Adrenal gland (tissue), 12 donors: Measurements from ENCODE around the gene SHLD1. TPM values are rescaled to one million over a fixed set of nuclear protein-coding genes. Genes with fewer than 3 reads are reported as not detected.
"Not testable (repeated sequence)": the region's sequence is repeated elsewhere in the genome, so short reads cannot be mapped to it uniquely, and the experiment has no call there.

Experiments used
- DNase-seq, 7 donors: peaks; one replicate each; pipeline ENCODE4 v3.0.0-alpha.2; 2019 to 2020
- H3K27ac ChIP-seq, 5 donors: fragments of 200-600 bp; sonication (generic) in 4 of 5; 1 replicate in 3 of 5; 2 replicates in 2 of 5; pipeline versions ENCODE4 v1.5.1 to v1.8.0; 2016 to 2020; ENCODE audit warnings: mild to moderate bottlenecking in 1 of 5
- H3K27me3 ChIP-seq: fragments of 200-600 bp; 2 replicates; pipeline ENCODE4 v1.8.0; 2021
- H3K36me3 ChIP-seq, 2 donors: fragments of 200-600 bp; replicated peaks in 1 of 2; 1 replicate in 1 of 2; 2 replicates in 1 of 2; pipeline versions ENCODE4 v1.5.1 to v1.8.0; 2018 to 2022
- H3K4me1 ChIP-seq, 2 donors: fragments of 200-600 bp; replicated peaks in 1 of 2; 1 replicate in 1 of 2; 2 replicates in 1 of 2; pipeline versions ENCODE4 v1.5.1 to v1.8.0; 2018 to 2021
- H3K4me3 ChIP-seq, 4 donors: fragments of 200-600 bp; sonication (generic) in 3 of 4; one replicate each; pipeline ENCODE4 v1.5.1; 2016 to 2018
- H3K9me3 ChIP-seq, 3 donors: fragments of 200-600 bp; sonication (generic) in 1 of 3; replicated peaks in 1 of 3; 1 replicate in 2 of 3; 2 replicates in 1 of 3; pipeline versions ENCODE4 v1.5.1 to v1.8.0; 2016 to 2021
- CTCF ChIP-seq, 6 experiments: fragments of 450-650 bp in 4 of 6; fragments of 200-600 bp in 2 of 6; sonication (generic) in 1 of 6; IDR thresholded peaks; 1 replicate in 5 of 6; 2 replicates in 1 of 6; pipeline versions ENCODE4 v1.5.1 to v1.8.0; 2016 to 2021; ENCODE audit warnings: antibody characterized with exemption in 6 of 6, mild to moderate bottlenecking in 2 of 6, moderate library complexity in 1 of 6
- POLR2A ChIP-seq, 2 donors: fragments of 450-650 bp; IDR thresholded peaks; one replicate each; pipeline ENCODE4 v1.6.1; 2017; ENCODE audit warnings: antibody characterized with exemption in 2 of 2, mild to moderate bottlenecking in 2 of 2, moderate library complexity in 1 of 2
- WGBS, 4 donors: extraction: QIAGEN DNeasy Blood & Tissue Kit in 2 of 4; methylation state at CpG; one replicate each; pipeline versions ENCODE4 v1.1.5 to v1.1.7; 2013 to 2017; 5-methylcytosine and 5-hydroxymethylcytosine counted together
- intact Hi-C, 2 donors: fragments of 100-400 bp; cut with DNase I; formaldehyde crosslinking; loops; one replicate each; pipeline versions ENCODE4 v1.14.1 to v1.15.0; 2022 to 2023
- polyA plus RNA-seq, 3 donors: library from polyadenylated mRNA; stranded (reverse); fragments of 200-250 nt in 2 of 3; fragments of 350-450 nt in 1 of 3; fragmentation: Illumina TruSeq in 1 of 3; extraction: RNeasy Lipid Tissue Mini Kit (QIAGEN cat#74804) in 1 of 3; gene quantifications; one replicate each; pipeline ENCODE4 v1.2.3, GENCODE V29; 2013 to 2014
- total RNA-seq, 9 donors: library from RNA; depleted of rRNA in 4 of 9; stranded (reverse); fragments of >200 nt in 4 of 9; fragments of 120-200 nt in 1 of 9; fragmentation: NEBNext Ultra II Directional in 1 of 9; extraction: Animal tissue kit (Norgen Biotek cat#: 25700) in 1 of 9; gene quantifications; one replicate each; pipeline versions ENCODE4 v1.1.0 to v1.2.4, GENCODE V29; 2013 to 2023
- donor health status: healthy with polysubstance abuse.
- donor health status: Bipolar disorder and iron deficiency.
- donor health status: DM: yes; HTN: yes; CAD: no.
- donor health status: DM: no; HTN: no; CAD: no.
- donor health status: DM: no; HTN: no; CAD: no.
- donor health status: DM: yes; HTN: yes; CAD: no.

Gene SHLD1
- total and polyA plus RNA-seq, 12 donors: 3.6 to 18.0 (median 13.0) TPM

- DNase-seq: no peak
- H3K4me3 ChIP-seq: no peak overlapping the region
- no peaks in the 10 kb centered on the region for H3K9me3 ChIP-seq
- no peaks in the 10 kb centered on the region for H3K27me3 ChIP-seq
- intact Hi-C loops: loop anchor here (5.0 to 10.0 kb wide), 2 partner anchors 141 to 267 kb away; no protein-coding TSS in a partner anchor
- TF ChIP-seq POLR2A (IDR thresholded peaks at IDR 0.05) (no peak), CTCF (IDR thresholded peaks at IDR 0.05) (no peak)
- no peak overlapping the region for H3K27ac ChIP-seq
- H3K4me1 ChIP-seq: no peaks in the 10 kb centered on the region
- 74 to 87% (median 80%) methylated on average over 2 of the region's 2 CpGs for WGBS, 4 donors
- H3K36me3 ChIP-seq: no peaks in the 10 kb centered on the region
Observed at GRCh38 chr20:5793916-5794315, 43.7 kb downstream of the SHLD1 start.

GRCh38 chr20:5796331-5797040, 46.3 kb downstream of the SHLD1 start:
- Histone ChIP-seq H3K4me3 (no peak overlapping the region), H3K27ac (no peak overlapping the region), H3K27me3 (no peaks in the 10 kb centered on the region), H3K36me3 (no peaks in the 10 kb centered on the region), H3K4me1 (no peaks in the 10 kb centered on the region), H3K9me3 (no peaks in the 10 kb centered on the region)
- TF ChIP-seq CTCF (IDR thresholded peaks at IDR 0.05): no peak
- TF ChIP-seq POLR2A (IDR thresholded peaks at IDR 0.05): no peak
- peak in 1 of 7 donors; percentile 33 for DNase-seq
- WGBS, 4 donors: 95 to 96% (median 95%) methylated on average over 8 of the region's 8 CpGs
- intact Hi-C loops: loop anchor here in 1 of 2 donors (10.0 kb wide), 1 partner anchor 138 kb away; no protein-coding TSS in a partner anchor

- intact Hi-C loops: loop anchor here in 1 of 2 donors (10.0 kb wide), 1 partner anchor 138 kb away; no protein-coding TSS in a partner anchor
- peak in 1 of 7 donors; percentile 10 for DNase-seq
- Histone ChIP-seq H3K36me3 (no peaks in the 10 kb centered on the region), H3K27me3 (no peaks in the 10 kb centered on the region), H3K27ac (no peak overlapping the region), H3K9me3 (no peaks in the 10 kb centered on the region), H3K4me3 (no peak overlapping the region), H3K4me1 (no peaks in the 10 kb centered on the region)
- no peak for TF ChIP-seq CTCF (IDR thresholded peaks at IDR 0.05)
- TF ChIP-seq POLR2A (IDR thresholded peaks at IDR 0.05): no peak
- 57 to 79% (median 61%) methylated on average over 1 of the region's 1 CpG for WGBS, 4 donors
Observed at GRCh38 chr20:5797165-5797564, 47.0 kb downstream of the SHLD1 start.

- TF ChIP-seq CTCF (IDR thresholded peaks at IDR 0.05): no peak
- no peak for TF ChIP-seq POLR2A (IDR thresholded peaks at IDR 0.05)
- Histone ChIP-seq H3K27ac (no peak overlapping the region), H3K36me3 (no peaks in the 10 kb centered on the region), H3K9me3 (no peaks in the 10 kb centered on the region), H3K4me3 (no peak overlapping the region), H3K27me3 (no peaks in the 10 kb centered on the region), H3K4me1 (no peaks in the 10 kb centered on the region)
- DNase-seq: peak in 2 of 7 donors; percentile 15 to 53
- intact Hi-C loops: loop anchor here in 1 of 2 donors (10.0 kb wide), 1 partner anchor 137 kb away; no protein-coding TSS in a partner anchor
- 71 to 85% (median 78%) methylated on average over 7 of the region's 7 CpGs for WGBS, 4 donors
Observed at GRCh38 chr20:5797843-5798462, 47.8 kb downstream of the SHLD1 start.

GRCh38 chr20:5803754-5804303, 53.6 kb downstream of the SHLD1 start:
- H3K36me3 ChIP-seq, H3K9me3 ChIP-seq, H3K27me3 ChIP-seq, H3K4me3 ChIP-seq, intact Hi-C loops, H3K27ac ChIP-seq: not testable (repeated sequence)
- WGBS, 4 donors: 92 to 96% (median 95%) methylated on average over 13 of the region's 13 CpGs
- peaks cover 6 to 11% of the 10 kb centered on the region in 2 donors for H3K4me1 ChIP-seq
- DNase-seq: peak in 1 of 7 donors; percentile 43
